SJCRH30 (cell line): ENCODE measurements around the gene GPHA2. TPM values are rescaled to one million over a fixed set of nuclear protein-coding genes. Genes with fewer than 3 reads are reported as not detected.

Experiments
- DNase-seq, 2 experiments: peaks; one replicate each; pipeline ENCODE4 v3.0.0-alpha.2; 2015 to 2020
- H3K27ac ChIP-seq: fragments of 250-450 bp; sonication (Bioruptor Pico); 2 replicates; pipeline ENCODE4 v1.5.1; 2020; ENCODE audit warnings: mild to moderate bottlenecking, moderate library complexity
- H3K27me3 ChIP-seq: fragments of 250-450 bp; sonication (Bioruptor Pico); 2 replicates; pipeline ENCODE4 v1.5.1; 2020; ENCODE audit warnings: mild to moderate bottlenecking, moderate library complexity
- H3K36me3 ChIP-seq: fragments of 250-450 bp; sonication (Bioruptor Pico); 2 replicates; pipeline ENCODE4 v1.5.1; 2020; ENCODE audit warnings: mild to moderate bottlenecking, moderate library complexity
- H3K4me1 ChIP-seq: fragments of 250-450 bp; sonication (Bioruptor Pico); 2 replicates; pipeline ENCODE4 v1.5.1; 2020; ENCODE audit warnings: mild to moderate bottlenecking, moderate library complexity
- H3K4me3 ChIP-seq: fragments of 250-450 bp; sonication (Bioruptor Pico); 2 replicates; pipeline ENCODE4 v1.5.1; 2020; ENCODE audit warnings: mild to moderate bottlenecking, moderate library complexity
- H3K9me3 ChIP-seq: fragments of 250-450 bp; sonication (Bioruptor Pico); replicated peaks from 2 replicates; pipeline ENCODE4 v1.5.1; 2020; ENCODE audit warnings: mild to moderate bottlenecking, moderate library complexity
- total RNA-seq: library from RNA; depleted of rRNA; stranded (reverse); fragments of >200 nt; shearing (Covaris generic); gene quantifications from 2 replicates; pipeline ENCODE4 v1.2.3, GENCODE V29; 2014

The GPHA2 gene
- total RNA-seq, 1 experiment from 2014 or later: not detected

GRCh38 chr11:64936539-64936938 lies 846 bp upstream of the GPHA2 start:
- DNase-seq: no peak
- Histone ChIP-seq H3K36me3 (no peaks in the 10 kb centered on the region), H3K9me3 (no peaks in the 10 kb centered on the region), H3K27me3 (peaks cover 20% of the 10 kb centered on the region), H3K4me3 (no peak overlapping the region), H3K27ac (no peak overlapping the region), H3K4me1 (no peaks in the 10 kb centered on the region; the same call in 1 of the 2 replicates)

- no peaks in the 10 kb centered on the region; the same call in 1 of the 2 replicates for H3K4me1 ChIP-seq
- H3K27ac ChIP-seq: no peak overlapping the region
- H3K9me3 ChIP-seq: no peaks in the 10 kb centered on the region
- H3K27me3 ChIP-seq: peaks cover 9% of the 10 kb centered on the region
- no peak for DNase-seq
- no peaks in the 10 kb centered on the region for H3K36me3 ChIP-seq
- no peak overlapping the region for H3K4me3 ChIP-seq
Observed at GRCh38 chr11:64934682-64935358, 873 bp downstream of the GPHA2 start.

- H3K4me3 ChIP-seq: no peak overlapping the region
- DNase-seq: no peak
- no peaks in the 10 kb centered on the region for H3K36me3 ChIP-seq
- H3K27ac ChIP-seq: no peak overlapping the region
- no peaks in the 10 kb centered on the region; the same call in 1 of the 2 replicates for H3K4me1 ChIP-seq
- H3K27me3 ChIP-seq: peaks cover 2% of the 10 kb centered on the region; the same call in 1 of the 2 replicates
- no peaks in the 10 kb centered on the region for H3K9me3 ChIP-seq
Observed at GRCh38 chr11:64933935-64934681, 1.6 kb downstream of the GPHA2 start.

- Histone ChIP-seq H3K27ac (no peak overlapping the region), H3K27me3 (no peaks in the 10 kb centered on the region; the same call in 1 of the 2 replicates), H3K4me1 (no peaks in the 10 kb centered on the region; the same call in 1 of the 2 replicates), H3K36me3 (no peaks in the 10 kb centered on the region), H3K4me3 (no peak overlapping the region), H3K9me3 (no peaks in the 10 kb centered on the region)
- DNase-seq: no peak
Observed at GRCh38 chr11:64933213-64933934, 2.3 kb downstream of the GPHA2 start.

- no peaks in the 10 kb centered on the region for H3K36me3 ChIP-seq
Observed at GRCh38 chr11:64932324-64932723, 3.4 kb downstream of the GPHA2 start.

GRCh38 chr11:64931290-64931689 lies 4.4 kb downstream of the GPHA2 start:
- DNase-seq: no peak

More at GRCh38 chr11:64932324-64932723, 3.4 kb downstream of the GPHA2 start:
- no peak overlapping the region for H3K27ac ChIP-seq
- no peaks in the 10 kb centered on the region for H3K9me3 ChIP-seq
- no peak overlapping the region for H3K4me3 ChIP-seq
- no peaks in the 10 kb centered on the region for H3K27me3 ChIP-seq
- DNase-seq: no peak
- H3K4me1 ChIP-seq: no peaks in the 10 kb centered on the region; the same call in 1 of the 2 replicates

GRCh38 chr11:64930340-64930739 lies 5.4 kb downstream of the GPHA2 start:
- H3K36me3 ChIP-seq: no peaks in the 10 kb centered on the region
- no peaks in the 10 kb centered on the region for H3K27me3 ChIP-seq
- no peaks in the 10 kb centered on the region; the same call in 1 of the 2 replicates for H3K4me1 ChIP-seq
- H3K9me3 ChIP-seq: no peaks in the 10 kb centered on the region
- no peak overlapping the region for H3K4me3 ChIP-seq
- no peak overlapping the region for H3K27ac ChIP-seq
- DNase-seq: no peak

More at GRCh38 chr11:64931290-64931689, 4.4 kb downstream of the GPHA2 start:
- Histone ChIP-seq H3K36me3 (no peaks in the 10 kb centered on the region), H3K27ac (no peak overlapping the region), H3K9me3 (no peaks in the 10 kb centered on the region), H3K27me3 (no peaks in the 10 kb centered on the region), H3K4me1 (no peaks in the 10 kb centered on the region; the same call in 1 of the 2 replicates), H3K4me3 (no peak overlapping the region)

GRCh38 chr11:64929625-64930024 lies 6.1 kb downstream of the GPHA2 start:
- Histone ChIP-seq H3K4me1 (no peaks in the 10 kb centered on the region), H3K36me3 (no peaks in the 10 kb centered on the region), H3K9me3 (no peaks in the 10 kb centered on the region), H3K27ac (no peak overlapping the region), H3K27me3 (no peaks in the 10 kb centered on the region), H3K4me3 (no peak overlapping the region)
- no peak for DNase-seq

- H3K9me3 ChIP-seq: no peaks in the 10 kb centered on the region
- H3K27ac ChIP-seq: no peak overlapping the region
- no peaks in the 10 kb centered on the region for H3K36me3 ChIP-seq
- no peaks in the 10 kb centered on the region for H3K4me1 ChIP-seq
- no peak for DNase-seq
- no peak overlapping the region for H3K4me3 ChIP-seq
- H3K27me3 ChIP-seq: no peaks in the 10 kb centered on the region
Observed at GRCh38 chr11:64928957-64929356, 6.7 kb downstream of the GPHA2 start.

- H3K27me3 ChIP-seq: no peaks in the 10 kb centered on the region
- no peaks in the 10 kb centered on the region for H3K9me3 ChIP-seq
- H3K4me3 ChIP-seq: no peak overlapping the region
- no peak for DNase-seq
- H3K27ac ChIP-seq: no peak overlapping the region
- no peaks in the 10 kb centered on the region for H3K4me1 ChIP-seq
- no peaks in the 10 kb centered on the region for H3K36me3 ChIP-seq
Observed at GRCh38 chr11:64926689-64927088, 9.0 kb downstream of the GPHA2 start.

- Histone ChIP-seq H3K4me3 (peak overlapping the region; percentile 67; the same call in 1 of the 2 replicates), H3K36me3 (no peaks in the 10 kb centered on the region), H3K9me3 (no peaks in the 10 kb centered on the region), H3K4me1 (no peaks in the 10 kb centered on the region), H3K27ac (no peak overlapping the region), H3K27me3 (no peaks in the 10 kb centered on the region)
- no peak for DNase-seq
Observed at GRCh38 chr11:64925536-64926436, 9.9 kb downstream of the GPHA2 start.

GRCh38 chr11:64924910-64925284 lies 10.8 kb downstream of the GPHA2 start:
- peak in 1 of 2 experiments; percentile 26 for DNase-seq
- Histone ChIP-seq H3K27me3 (no peaks in the 10 kb centered on the region), H3K4me3 (peak overlapping the region; percentile 67), H3K4me1 (no peaks in the 10 kb centered on the region), H3K9me3 (no peaks in the 10 kb centered on the region), H3K27ac (peak overlapping the region; percentile 59; the same call in 1 of the 2 replicates), H3K36me3 (no peaks in the 10 kb centered on the region)

- Histone ChIP-seq H3K4me1 (no peaks in the 10 kb centered on the region), H3K36me3 (no peaks in the 10 kb centered on the region), H3K4me3 (peak within 1 kb of the TSS; percentile 67), H3K9me3 (no peaks in the 10 kb centered on the region), H3K27ac (peak within 1 kb of the TSS; percentile 59), H3K27me3 (no peaks in the 10 kb centered on the region)
- peak; percentile 91 for DNase-seq
Observed at GRCh38 chr11:64923944-64924909, 11.5 kb downstream of the GPHA2 start, which contains the start of gene PPP2R5B. PPP2R5B (plus strand) TSS chr11:64924689; CDS start chr11:64925735, 1,046 bp downstream.
